ENCODE data around the gene FBXO41. TPM values are rescaled to one million over a fixed set of nuclear protein-coding genes. Genes with fewer than 3 reads are reported as not detected.

Gene FBXO41
- total RNA-seq, 1 donor from 2014 or later = 10.1 TPM

DNA sequence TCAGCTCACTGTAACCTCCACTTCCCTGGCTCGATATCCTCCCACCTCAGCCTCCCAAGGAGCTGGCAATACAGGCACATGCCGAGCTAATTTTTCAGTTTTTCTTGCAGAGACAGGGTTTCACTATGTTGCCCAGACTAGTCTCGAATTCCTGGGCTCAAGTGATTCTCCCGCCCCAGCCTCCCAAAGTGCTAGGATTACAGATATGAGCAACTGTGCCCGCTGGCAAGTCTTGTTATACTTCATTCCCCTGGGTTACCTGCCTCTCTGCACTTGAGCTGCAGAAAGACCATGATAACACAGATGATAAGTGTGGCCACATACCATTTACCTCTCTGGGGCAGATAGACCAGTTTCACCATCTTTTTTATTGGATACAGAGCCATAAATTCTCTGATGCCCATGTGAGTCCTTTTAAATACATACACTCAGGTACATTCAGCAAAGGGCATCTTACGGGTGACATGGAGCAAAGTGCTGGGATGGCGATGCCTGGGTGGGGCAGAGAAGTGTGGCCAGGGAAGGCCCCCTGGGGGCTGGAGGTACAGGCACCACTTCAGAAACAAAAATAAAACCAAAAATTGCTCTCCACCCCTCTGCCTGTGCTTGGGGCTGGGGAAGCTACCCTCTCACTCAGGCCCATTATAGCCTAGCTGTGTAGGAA, 29.8 kb downstream of the FBXO41 start:
- peak overlapping the region; percentile 80 for H3K27ac Mint-ChIP-seq (ENCODE audit: unreplicated experiment)
- Histone ChIP-seq H3K79me2 (ENCODE audit: insufficient read depth, low read length) (no peaks in the 10 kb centered on the region), H3K9me3 (ENCODE audit: insufficient read depth, low read depth, low read length) (no peaks in the 10 kb centered on the region), H3K4me1 (ENCODE audit: insufficient read depth, low read length) (no peaks in the 10 kb centered on the region), H3K27me3 (ENCODE audit: insufficient read depth, low read length) (no peaks in the 10 kb centered on the region), H3K4me3 (ENCODE audit: insufficient read depth, low read depth, low read length) (no peak overlapping the region), H2AFZ (ENCODE audit: low read depth, low read length) (no peak overlapping the region), H3K4me2 (ENCODE audit: low read length) (no peak overlapping the region), H4K20me1 (ENCODE audit: insufficient read depth, low read length) (peaks cover 57% of the 10 kb centered on the region), H3K36me3 (ENCODE audit: insufficient read depth, low read length) (peaks cover 38% of the 10 kb centered on the region), H3K27ac (ENCODE audit: low read depth, low read length) (no peak overlapping the region), H3K9ac (ENCODE audit: low read length) (no peak overlapping the region)
- FAIRE-seq = no peak
- TF ChIP-seq, protein P1, sequence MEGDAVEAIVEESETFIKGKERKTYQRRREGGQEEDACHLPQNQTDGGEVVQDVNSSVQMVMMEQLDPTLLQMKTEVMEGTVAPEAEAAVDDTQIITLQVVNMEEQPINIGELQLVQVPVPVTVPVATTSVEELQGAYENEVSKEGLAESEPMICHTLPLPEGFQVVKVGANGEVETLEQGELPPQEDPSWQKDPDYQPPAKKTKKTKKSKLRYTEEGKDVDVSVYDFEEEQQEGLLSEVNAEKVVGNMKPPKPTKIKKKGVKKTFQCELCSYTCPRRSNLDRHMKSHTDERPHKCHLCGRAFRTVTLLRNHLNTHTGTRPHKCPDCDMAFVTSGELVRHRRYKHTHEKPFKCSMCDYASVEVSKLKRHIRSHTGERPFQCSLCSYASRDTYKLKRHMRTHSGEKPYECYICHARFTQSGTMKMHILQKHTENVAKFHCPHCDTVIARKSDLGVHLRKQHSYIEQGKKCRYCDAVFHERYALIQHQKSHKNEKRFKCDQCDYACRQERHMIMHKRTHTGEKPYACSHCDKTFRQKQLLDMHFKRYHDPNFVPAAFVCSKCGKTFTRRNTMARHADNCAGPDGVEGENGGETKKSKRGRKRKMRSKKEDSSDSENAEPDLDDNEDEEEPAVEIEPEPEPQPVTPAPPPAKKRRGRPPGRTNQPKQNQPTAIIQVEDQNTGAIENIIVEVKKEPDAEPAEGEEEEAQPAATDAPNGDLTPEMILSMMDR (IDR thresholded peaks at IDR 0.05; ENCODE audit: insufficient read depth, low read depth, low read length) = no peak
- TF ChIP-seq EZH2 (IDR thresholded peaks at IDR 0.05; ENCODE audit: insufficient read depth, low read length) = no peak
- no peaks in the 10 kb centered on the region for H3K27me3 Mint-ChIP-seq (ENCODE audit: low read depth, unreplicated experiment)
- H3K4me3 Mint-ChIP-seq (ENCODE audit: unreplicated experiment) = no peak overlapping the region
- peaks cover 17% of the 10 kb centered on the region for H3K36me3 Mint-ChIP-seq (ENCODE audit: low read depth, unreplicated experiment)
- H3K9me3 Mint-ChIP-seq (ENCODE audit: unreplicated experiment) = no peaks in the 10 kb centered on the region
- H3K4me1 Mint-ChIP-seq (ENCODE audit: low read depth, unreplicated experiment) = peaks cover under 1% of the 10 kb centered on the region
- DNase-seq (ENCODE audit: low read depth) = no peak

DNA sequence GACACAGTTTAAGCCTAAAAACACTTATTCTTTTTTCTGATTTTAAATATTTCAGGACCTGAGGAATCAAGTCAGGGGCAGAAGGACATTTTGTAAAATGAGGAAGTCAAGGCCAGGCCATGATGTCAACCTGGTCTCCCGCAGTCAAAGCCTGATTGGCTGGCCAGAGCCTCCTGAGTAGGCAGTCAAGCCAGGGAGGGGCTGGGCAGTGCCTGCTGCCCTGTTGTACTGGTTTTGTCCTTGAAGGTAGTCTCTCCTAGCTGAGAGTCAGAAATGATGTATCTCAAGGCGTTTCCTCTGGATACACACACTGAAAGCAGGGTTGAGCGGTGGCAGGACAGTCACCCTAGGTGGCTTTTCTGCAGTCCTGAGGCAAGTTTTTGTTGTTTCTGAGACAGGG, 30.4 kb downstream of the FBXO41 start:
- Histone ChIP-seq H3K79me2 (ENCODE audit: insufficient read depth, low read length) (no peaks in the 10 kb centered on the region), H3K9me3 (ENCODE audit: insufficient read depth, low read depth, low read length) (no peaks in the 10 kb centered on the region), H2AFZ (ENCODE audit: low read depth, low read length) (no peak overlapping the region), H3K27ac (ENCODE audit: low read depth, low read length) (no peak overlapping the region), H3K36me3 (ENCODE audit: insufficient read depth, low read length) (peaks cover 44% of the 10 kb centered on the region), H3K9ac (ENCODE audit: low read length) (no peak overlapping the region), H3K4me2 (ENCODE audit: low read length) (no peak overlapping the region), H3K4me3 (ENCODE audit: insufficient read depth, low read depth, low read length) (no peak overlapping the region), H3K27me3 (ENCODE audit: insufficient read depth, low read length) (no peaks in the 10 kb centered on the region), H4K20me1 (ENCODE audit: insufficient read depth, low read length) (peaks cover 63% of the 10 kb centered on the region), H3K4me1 (ENCODE audit: insufficient read depth, low read length) (no peaks in the 10 kb centered on the region)
- TF ChIP-seq EZH2 (IDR thresholded peaks at IDR 0.05; ENCODE audit: insufficient read depth, low read length) = no peak
- TF ChIP-seq, protein P1 (IDR thresholded peaks at IDR 0.05; ENCODE audit: insufficient read depth, low read depth, low read length) = no peak
- H3K27me3 Mint-ChIP-seq (ENCODE audit: low read depth, unreplicated experiment) = no peaks in the 10 kb centered on the region
- peaks cover 17% of the 10 kb centered on the region for H3K36me3 Mint-ChIP-seq (ENCODE audit: low read depth, unreplicated experiment)
- DNase-seq (ENCODE audit: low read depth) = no peak
- FAIRE-seq = no peak
- no peaks in the 10 kb centered on the region for H3K9me3 Mint-ChIP-seq (ENCODE audit: unreplicated experiment)
- peaks cover 2% of the 10 kb centered on the region for H3K4me1 Mint-ChIP-seq (ENCODE audit: low read depth, unreplicated experiment)
- no peak overlapping the region for H3K4me3 Mint-ChIP-seq (ENCODE audit: unreplicated experiment)
- H3K27ac Mint-ChIP-seq (ENCODE audit: unreplicated experiment) = peak overlapping the region; percentile 80

DNA sequence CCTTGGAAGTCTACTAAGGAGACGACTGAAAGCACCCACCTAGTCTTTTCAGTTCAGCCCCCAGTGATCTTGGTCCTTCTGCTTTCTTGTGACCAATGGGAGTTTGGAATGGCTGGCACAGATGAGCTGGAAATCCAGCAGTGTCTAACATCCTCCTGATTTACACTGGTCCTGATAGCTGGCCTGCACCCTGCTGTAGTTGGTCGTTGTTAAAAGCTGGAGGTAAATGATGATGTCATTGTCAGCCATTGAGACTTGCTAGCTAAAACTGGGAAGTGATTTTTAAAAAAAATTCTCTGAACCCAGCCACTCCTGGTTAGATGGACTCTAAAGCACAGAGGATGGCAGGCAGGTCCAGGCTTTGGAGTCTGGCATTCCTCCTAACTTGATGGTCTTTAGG, 30.9 kb downstream of the FBXO41 start:
- no peak for TF ChIP-seq EZH2 (IDR thresholded peaks at IDR 0.05; ENCODE audit: insufficient read depth, low read length)
- TF ChIP-seq, protein P1 (IDR thresholded peaks at IDR 0.05; ENCODE audit: insufficient read depth, low read depth, low read length) = no peak
- H3K79me2 ChIP-seq (ENCODE audit: insufficient read depth, low read length) = no peaks in the 10 kb centered on the region
- no peaks in the 10 kb centered on the region for H3K27me3 ChIP-seq (ENCODE audit: insufficient read depth, low read length)
- no peak overlapping the region for H3K27ac Mint-ChIP-seq (ENCODE audit: unreplicated experiment)
- no peak overlapping the region for H3K4me2 ChIP-seq (ENCODE audit: low read length)
- H4K20me1 ChIP-seq (ENCODE audit: insufficient read depth, low read length) = peaks cover 67% of the 10 kb centered on the region
- H3K36me3 ChIP-seq (ENCODE audit: insufficient read depth, low read length) = peaks cover 48% of the 10 kb centered on the region
- H2AFZ ChIP-seq (ENCODE audit: low read depth, low read length) = no peak overlapping the region
- H3K4me1 Mint-ChIP-seq (ENCODE audit: low read depth, unreplicated experiment) = peaks cover 2% of the 10 kb centered on the region
- no peak for FAIRE-seq
- H3K4me1 ChIP-seq (ENCODE audit: insufficient read depth, low read length) = no peaks in the 10 kb centered on the region
- H3K9ac ChIP-seq (ENCODE audit: low read length) = no peak overlapping the region
- H3K27me3 Mint-ChIP-seq (ENCODE audit: low read depth, unreplicated experiment) = no peaks in the 10 kb centered on the region
- no peaks in the 10 kb centered on the region for H3K9me3 Mint-ChIP-seq (ENCODE audit: unreplicated experiment)
- H3K9me3 ChIP-seq (ENCODE audit: insufficient read depth, low read depth, low read length) = no peaks in the 10 kb centered on the region
- H3K36me3 Mint-ChIP-seq (ENCODE audit: low read depth, unreplicated experiment) = peaks cover 16% of the 10 kb centered on the region
- no peak overlapping the region for H3K4me3 Mint-ChIP-seq (ENCODE audit: unreplicated experiment)
- no peak overlapping the region for H3K4me3 ChIP-seq (ENCODE audit: insufficient read depth, low read depth, low read length)
- no peak overlapping the region for H3K27ac ChIP-seq (ENCODE audit: low read depth, low read length)
- DNase-seq (ENCODE audit: low read depth) = no peak

Measured in astrocyte (in vitro differentiated cells and primary cell).